OCI-LY3 (cell line): ENCODE results near the gene ALDH3B2.

Source experiments
- H2AFZ ChIP-seq: fragments of 200-600, 300-600 bp; shearing (Covaris generic); 2 replicates; pipeline ENCODE4 v1.6.0; 2014; ENCODE audit warnings: antibody characterized with exemption, low read depth, low read length
- H3K27ac ChIP-seq: fragments of 200-600, 300-600 bp; sonication (generic); 2 replicates; pipeline ENCODE4 v1.5.1; 2014; ENCODE audit warnings: mild to moderate bottlenecking, low read length, moderate library complexity, mixed read lengths
- H3K27me3 ChIP-seq: fragments of 200-600, 300-600 bp; sonication (generic); 2 replicates; pipeline ENCODE4 v1.6.1; 2014; ENCODE audit warnings: low read depth, low read length, mixed read lengths
- H3K36me3 ChIP-seq: fragments of 200-600, 300-600 bp; sonication (generic); replicated peaks from 2 replicates; pipeline ENCODE3; 2014; ENCODE audit warnings: low read depth, low read length, mixed read lengths
- H3K4me1 ChIP-seq: fragments of 300-600, 200-600 bp; sonication (generic); 2 replicates; pipeline ENCODE4 v1.6.1; 2014; ENCODE audit warnings: low read length, mixed read lengths
- H3K4me2 ChIP-seq: fragments of 200-600, 300-600 bp; sonication (generic); 2 replicates; pipeline ENCODE4 v1.6.1; 2014; ENCODE audit warnings: low read length, mixed read lengths
- H3K4me3 ChIP-seq: fragments of 300-600, 200-600 bp; sonication (generic); 2 replicates; pipeline ENCODE4 v1.5.1; 2014; ENCODE audit warnings: antibody characterized with exemption, mild to moderate bottlenecking, low read length, moderate library complexity
- H3K79me2 ChIP-seq: fragments of 300-600, 200-600 bp; shearing (Covaris generic); 2 replicates; pipeline ENCODE4 v1.6.1; 2014; ENCODE audit warnings: mild to moderate bottlenecking, low read length, mixed read lengths
- H3K9ac ChIP-seq: fragments of 300-600, 200-600 bp; shearing (Covaris generic); 2 replicates; pipeline ENCODE4 v1.6.0; 2014; ENCODE audit warnings: mild to moderate bottlenecking, low read length, moderate library complexity
- H3K9me3 ChIP-seq: fragments of 200-600, 300-600 bp; shearing (Covaris generic); 2 replicates; pipeline ENCODE4 v1.6.1; 2014; ENCODE audit warnings: low read length, mixed read lengths; ENCODE audit not compliant: insufficient read depth
- H4K20me1 ChIP-seq: fragments of 200-600, 300-600 bp; sonication (generic); 2 replicates; pipeline ENCODE4 v1.6.1; 2016; ENCODE audit warnings: low read length, mixed read lengths; ENCODE audit not compliant: insufficient read depth
- CTCF ChIP-seq: fragments of 200-600, 300-600 bp; sonication (generic); IDR thresholded peaks from 2 replicates; pipeline ENCODE4 v1.5.1; 2014; ENCODE audit warnings: antibody characterized with exemption, low read length, low read depth
- EZH2phosphoT487 ChIP-seq: fragments of 200-600 bp; shearing (Covaris generic); IDR thresholded peaks from 2 replicates; pipeline ENCODE4 v1.6.1; 2018; ENCODE audit warnings: antibody characterized with exemption, mixed run types, low read depth

The ALDH3B2 gene

GRCh38 chr11:67696998-67697397 is 22.6 kb upstream of the ALDH3B2 start:
- no peak overlapping the region for H3K27ac ChIP-seq
- no peaks in the 10 kb centered on the region for H3K4me1 ChIP-seq
- H3K79me2 ChIP-seq: no peaks in the 10 kb centered on the region

GRCh38 chr11:67695606-67696005 is 21.2 kb upstream of the ALDH3B2 start:
- Histone ChIP-seq H3K27me3 (peaks cover 21% of the 10 kb centered on the region), H3K9ac (no peak overlapping the region), H3K36me3 (no peaks in the 10 kb centered on the region), H3K79me2 (no peaks in the 10 kb centered on the region), H3K27ac (no peak overlapping the region), H3K4me1 (no peaks in the 10 kb centered on the region), H2AFZ (no peak overlapping the region), H3K9me3 (no peaks in the 10 kb centered on the region), H3K4me2 (no peak overlapping the region), H4K20me1 (no peaks in the 10 kb centered on the region), H3K4me3 (no peak overlapping the region)
- TF ChIP-seq CTCF: no peak
- TF ChIP-seq EZH2phosphoT487: no peak

More at GRCh38 chr11:67696998-67697397, 22.6 kb upstream of the ALDH3B2 start:
- no peaks in the 10 kb centered on the region for H4K20me1 ChIP-seq
- H3K27me3 ChIP-seq: peaks cover 19% of the 10 kb centered on the region
- TF ChIP-seq CTCF (no peak), EZH2phosphoT487 (no peak)
- H3K9ac ChIP-seq: no peak overlapping the region
- no peaks in the 10 kb centered on the region for H3K36me3 ChIP-seq
- no peaks in the 10 kb centered on the region for H3K9me3 ChIP-seq
- no peak overlapping the region for H2AFZ ChIP-seq
- no peak overlapping the region for H3K4me3 ChIP-seq
- H3K4me2 ChIP-seq: no peak overlapping the region

- H3K27me3 ChIP-seq: peaks cover 25% of the 10 kb centered on the region
- H3K27ac ChIP-seq: no peak overlapping the region
- H3K9ac ChIP-seq: no peak overlapping the region
- H3K36me3 ChIP-seq: no peaks in the 10 kb centered on the region
- H4K20me1 ChIP-seq: no peaks in the 10 kb centered on the region
- no peak overlapping the region for H2AFZ ChIP-seq
- no peaks in the 10 kb centered on the region for H3K4me1 ChIP-seq
- H3K79me2 ChIP-seq: no peaks in the 10 kb centered on the region
- no peak for TF ChIP-seq EZH2phosphoT487
- no peak for TF ChIP-seq CTCF
- H3K4me3 ChIP-seq: no peak overlapping the region
- no peaks in the 10 kb centered on the region for H3K9me3 ChIP-seq
- no peak overlapping the region for H3K4me2 ChIP-seq
Observed at GRCh38 chr11:67694875-67695555, 20.6 kb upstream of the ALDH3B2 start.

GRCh38 chr11:67691149-67691548 is 16.7 kb upstream of the ALDH3B2 start:
- no peak overlapping the region for H2AFZ ChIP-seq
- H4K20me1 ChIP-seq: no peaks in the 10 kb centered on the region
- no peak overlapping the region for H3K9ac ChIP-seq
- no peak overlapping the region for H3K4me2 ChIP-seq
- no peak overlapping the region for H3K27ac ChIP-seq
- H3K79me2 ChIP-seq: no peaks in the 10 kb centered on the region
- peaks cover 50% of the 10 kb centered on the region for H3K27me3 ChIP-seq
- TF ChIP-seq CTCF: peak; percentile 65
- TF ChIP-seq EZH2phosphoT487: no peak
- no peak overlapping the region for H3K4me3 ChIP-seq
- H3K36me3 ChIP-seq: no peaks in the 10 kb centered on the region
- peaks cover under 1% of the 10 kb centered on the region for H3K4me1 ChIP-seq
- H3K9me3 ChIP-seq: no peaks in the 10 kb centered on the region
